Measurements from ENCODE around the gene RAPGEF1.

RAPGEF1 gene

GRCh38 chr9:131621551-131622358 is 118.1 kb downstream of the RAPGEF1 start:
- DNase-seq, result no peak

- DNase-seq, result no peak
Measured at GRCh38 chr9:131620764-131621520, 118.9 kb downstream of the RAPGEF1 start.

GRCh38 chr9:131619680-131620079 is 120.2 kb downstream of the RAPGEF1 start:
- no peak for DNase-seq

- DNase-seq, result no peak
Measured at GRCh38 chr9:131618785-131619184, 121.1 kb downstream of the RAPGEF1 start.

GRCh38 chr9:131618071-131618479 is 121.8 kb downstream of the RAPGEF1 start:
- peak; percentile 67 for DNase-seq

GRCh38 chr9:131617611-131618010 is 122.3 kb downstream of the RAPGEF1 start:
- no peak for DNase-seq

- DNase-seq, result no peak
Measured at GRCh38 chr9:131616983-131617604, 122.8 kb downstream of the RAPGEF1 start.

- no peak for DNase-seq
Measured at GRCh38 chr9:131614340-131614915, 125.4 kb downstream of the RAPGEF1 start.

GRCh38 chr9:131613921-131614320 is 126.0 kb downstream of the RAPGEF1 start:
- DNase-seq, result no peak

GRCh38 chr9:131612851-131613250 is 127.0 kb downstream of the RAPGEF1 start:
- no peak for DNase-seq

GRCh38 chr9:131611586-131612315 is 128.1 kb downstream of the RAPGEF1 start:
- no peak for DNase-seq

- DNase-seq, result no peak
Measured at GRCh38 chr9:131610231-131610761, 129.6 kb downstream of the RAPGEF1 start.

- DNase-seq, result no peak
Measured at GRCh38 chr9:131609099-131609830, 130.6 kb downstream of the RAPGEF1 start.

GRCh38 chr9:131608493-131609037 is 131.3 kb downstream of the RAPGEF1 start:
- no peak for DNase-seq

- no peak for DNase-seq
Measured at GRCh38 chr9:131607591-131607990, 132.3 kb downstream of the RAPGEF1 start.

GRCh38 chr9:131606896-131607567 is 132.8 kb downstream of the RAPGEF1 start:
- DNase-seq, result no peak

GRCh38 chr9:131605770-131606590 is 133.9 kb downstream of the RAPGEF1 start:
- DNase-seq, result no peak

GRCh38 chr9:131603711-131604439 is 136.0 kb downstream of the RAPGEF1 start:
- no peak for DNase-seq

GRCh38 chr9:131603199-131603598 is 136.7 kb downstream of the RAPGEF1 start:
- no peak for DNase-seq
